ENCODE results near the gene SLC8A2. TPM values are rescaled to one million over a fixed set of nuclear protein-coding genes. Genes with fewer than 3 reads are reported as not detected.

Gene SLC8A2
- total and polyA plus RNA-seq, 2 of the 4 experiments (the other 2 are of a cell fraction): 0.05 TPM; not detected in 1

GRCh38 chr19:47518139-47518538, 46.4 kb upstream of the SLC8A2 start:
- Histone ChIP-seq H3K18ac (ENCODE audit: low read depth, low read length) (no peak overlapping the region), H4K20me1 (ENCODE audit: insufficient read depth, low read length) (0 out of 2 replicates have a peak, but pooled peaks cover 4% of the 10 kb centered on the region), H3K4me1 (ENCODE audit: control insufficient read depth, insufficient read depth, low read length) (peaks cover 4% of the 10 kb centered on the region; the same call in 1 of the 2 replicates), H2AK9ac (replicated peaks; ENCODE audit: low read depth, low read length, poor library complexity) (no peak overlapping the region), H3K27me3 (ENCODE audit: control insufficient read depth, insufficient read depth, low read length) (peaks cover 19% of the 10 kb centered on the region), H2AK5ac (ENCODE audit: low read depth, low read length) (no peak overlapping the region), H2AFZ (replicated peaks; ENCODE audit: low read length, poor library complexity) (no peak overlapping the region), H4K8ac (ENCODE audit: low read depth in 2 of 2, low read length in 2 of 2) (no peak overlapping the region), H3K27ac (ENCODE audit: insufficient read depth, low read length) (no peak overlapping the region), H4K5ac (ENCODE audit: low read depth, low read length) (no peak overlapping the region), H3K23ac (ENCODE audit: low read depth, low read length) (no peak overlapping the region), H4K91ac (ENCODE audit: insufficient read depth, low read depth, low read length) (no peak overlapping the region), H3K9ac (ENCODE audit: low read depth, low read length) (no peak overlapping the region), H3K79me1 (ENCODE audit: low read depth in 1 of 2, low read length in 2 of 2) (peaks cover 8 to 20% of the 10 kb centered on the region in 2 experiments), H2BK120ac (ENCODE audit: low read depth, low read length) (no peak overlapping the region), H3K4me2 (ENCODE audit: low read depth, low read length) (no peak overlapping the region), H3K9me1 (ENCODE audit: insufficient read depth, low read length) (peaks cover 9% of the 10 kb centered on the region), H3K56ac (ENCODE audit: extremely low read depth, insufficient read depth, low read length) (no peak overlapping the region), H3K4ac (ENCODE audit: low read depth, low read length) (no peak overlapping the region), H3K14ac (replicated peaks; ENCODE audit: low read depth, low read length) (no peak overlapping the region), H2BK5ac (ENCODE audit: low read depth, low read length, poor library complexity, severe bottlenecking) (no peak overlapping the region), H3K9me3 (ENCODE audit: control insufficient read depth, insufficient read depth, low read length) (no peaks in the 10 kb centered on the region), H2BK15ac (ENCODE audit: low read depth, low read length) (no peak overlapping the region), H2BK20ac (ENCODE audit: low read depth, low read length) (no peak overlapping the region), H3K36me3 (ENCODE audit: control insufficient read depth, insufficient read depth, low read length) (no peaks in the 10 kb centered on the region), H3K4me3 (ENCODE audit: insufficient read depth, low read depth, low read length) (no peak overlapping the region)
- POLR2A ChIA-PET (ENCODE audit: unreplicated experiment): interaction anchor here (0.6 kb wide), 1 partner anchor 30 kb away, joined by 4 read pairs; no protein-coding TSS in a partner anchor
- in situ Hi-C loops (cut with MboI; ENCODE audit: low sequenced_read_pairs) (no loop called here), intact Hi-C loops (cut with micrococcal nuclease) (loop anchor here (10.0 kb wide), 1 partner anchor 147 kb away; no protein-coding TSS in a partner anchor), dilution Hi-C loops (cut with HindIII; ENCODE audit: low sequenced_read_pairs, unreplicated experiment) (no loop called here)
- no TSS peak for BruUV-seq (replicated peaks)
- no peak for ATAC-seq (ENCODE audit: low read depth)
- no CpG with 5 or more reads among the region's 4 CpGs for WGBS, 2 experiments (ENCODE audit: extremely low coverage in 2 of 2, insufficient read length in 1 of 2)
- no peak for TF ChIP-seq FOS (IDR thresholded peaks at IDR 0.05; ENCODE audit: low read depth, low read length)
- TF ChIP-seq POLR2A (IDR thresholded peaks at IDR 0.05; ENCODE audit: low read depth, low read length): no peak
- no peak for TF ChIP-seq SMC3 (IDR thresholded peaks at IDR 0.05; ENCODE audit: low read depth, low read length)
- no peak for TF ChIP-seq MAZ (IDR thresholded peaks at IDR 0.05; ENCODE audit: borderline replicate concordance, low read depth, low read length)
- TF ChIP-seq BHLHE40 (IDR thresholded peaks at IDR 0.05; ENCODE audit: low read depth, low read length): no peak
- TF ChIP-seq MAFK (IDR thresholded peaks at IDR 0.05; ENCODE audit: low read depth, low read length): no peak
- TF ChIP-seq MXI1 (IDR thresholded peaks at IDR 0.05; ENCODE audit: borderline replicate concordance, low read depth, low read length): no peak
- no peak for TF ChIP-seq RAD21 (IDR thresholded peaks at IDR 0.05; ENCODE audit: low read length)
- TF ChIP-seq CHD1 (IDR thresholded peaks at IDR 0.05; ENCODE audit: low read depth, low read length): no peak
- TF ChIP-seq, protein P1, sequence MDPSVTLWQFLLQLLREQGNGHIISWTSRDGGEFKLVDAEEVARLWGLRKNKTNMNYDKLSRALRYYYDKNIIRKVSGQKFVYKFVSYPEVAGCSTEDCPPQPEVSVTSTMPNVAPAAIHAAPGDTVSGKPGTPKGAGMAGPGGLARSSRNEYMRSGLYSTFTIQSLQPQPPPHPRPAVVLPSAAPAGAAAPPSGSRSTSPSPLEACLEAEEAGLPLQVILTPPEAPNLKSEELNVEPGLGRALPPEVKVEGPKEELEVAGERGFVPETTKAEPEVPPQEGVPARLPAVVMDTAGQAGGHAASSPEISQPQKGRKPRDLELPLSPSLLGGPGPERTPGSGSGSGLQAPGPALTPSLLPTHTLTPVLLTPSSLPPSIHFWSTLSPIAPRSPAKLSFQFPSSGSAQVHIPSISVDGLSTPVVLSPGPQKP (IDR thresholded peaks at IDR 0.05; ENCODE audit: borderline replicate concordance, low read depth, low read length): no peak
- TF ChIP-seq NFE2L2 (IDR thresholded peaks at IDR 0.05; ENCODE audit: low read depth, low read length): no peak
- TF ChIP-seq, protein P2, sequence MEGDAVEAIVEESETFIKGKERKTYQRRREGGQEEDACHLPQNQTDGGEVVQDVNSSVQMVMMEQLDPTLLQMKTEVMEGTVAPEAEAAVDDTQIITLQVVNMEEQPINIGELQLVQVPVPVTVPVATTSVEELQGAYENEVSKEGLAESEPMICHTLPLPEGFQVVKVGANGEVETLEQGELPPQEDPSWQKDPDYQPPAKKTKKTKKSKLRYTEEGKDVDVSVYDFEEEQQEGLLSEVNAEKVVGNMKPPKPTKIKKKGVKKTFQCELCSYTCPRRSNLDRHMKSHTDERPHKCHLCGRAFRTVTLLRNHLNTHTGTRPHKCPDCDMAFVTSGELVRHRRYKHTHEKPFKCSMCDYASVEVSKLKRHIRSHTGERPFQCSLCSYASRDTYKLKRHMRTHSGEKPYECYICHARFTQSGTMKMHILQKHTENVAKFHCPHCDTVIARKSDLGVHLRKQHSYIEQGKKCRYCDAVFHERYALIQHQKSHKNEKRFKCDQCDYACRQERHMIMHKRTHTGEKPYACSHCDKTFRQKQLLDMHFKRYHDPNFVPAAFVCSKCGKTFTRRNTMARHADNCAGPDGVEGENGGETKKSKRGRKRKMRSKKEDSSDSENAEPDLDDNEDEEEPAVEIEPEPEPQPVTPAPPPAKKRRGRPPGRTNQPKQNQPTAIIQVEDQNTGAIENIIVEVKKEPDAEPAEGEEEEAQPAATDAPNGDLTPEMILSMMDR (conservative IDR thresholded peaks at IDR 0.05; ENCODE audit: low read depth, low read length): no peak
- TF ChIP-seq, protein P3, sequence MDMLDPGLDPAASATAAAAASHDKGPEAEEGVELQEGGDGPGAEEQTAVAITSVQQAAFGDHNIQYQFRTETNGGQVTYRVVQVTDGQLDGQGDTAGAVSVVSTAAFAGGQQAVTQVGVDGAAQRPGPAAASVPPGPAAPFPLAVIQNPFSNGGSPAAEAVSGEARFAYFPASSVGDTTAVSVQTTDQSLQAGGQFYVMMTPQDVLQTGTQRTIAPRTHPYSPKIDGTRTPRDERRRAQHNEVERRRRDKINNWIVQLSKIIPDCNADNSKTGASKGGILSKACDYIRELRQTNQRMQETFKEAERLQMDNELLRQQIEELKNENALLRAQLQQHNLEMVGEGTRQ (IDR thresholded peaks at IDR 0.05; ENCODE audit: low read depth, low read length): no peak
- TF ChIP-seq RCOR1 (IDR thresholded peaks at IDR 0.05; ENCODE audit: insufficient replicate concordance, low read length): no peak
- TF ChIP-seq CEBPB (IDR thresholded peaks at IDR 0.05; ENCODE audit: low read depth, low read length): no peak
- TF ChIP-seq RFX5 (IDR thresholded peaks at IDR 0.05; ENCODE audit: low read depth, low read length): no peak
- CTCF ChIA-PET: no interaction called here
- DNase-seq: no peak

Data from IMR-90 (cell line).